Measurements from ENCODE around the gene HSPA1L. TPM values are rescaled to one million over a fixed set of nuclear protein-coding genes. Genes with fewer than 3 reads are reported as not detected.

HSPA1L gene
- total and polyA plus RNA-seq, 2 donors (not counting 3 experiments of a cell fraction or from before 2014, with no cell fraction given) = 0.32 to 0.77 TPM

GRCh38 chr6:31771992-31772358 lies 43.1 kb downstream of the HSPA1L start:
- no peak for DNase-seq (ENCODE audit: low read depth, low spot score)
- CTCF ChIA-PET = interaction anchor here (1.2 to 6.6 kb wide), 12 partner anchors 20 to 180 kb away, joined by 3 to 71 read pairs (median 10); partner anchors contain the start of genes DDAH2, HSPA1A, HSPA1L and LSM2

More at GRCh38 chr6:31771992-31772358, 43.1 kb downstream of the HSPA1L start:
- intact Hi-C loops (cut with micrococcal nuclease) = loop anchor here (1.0 to 5.0 kb wide), 4 partner anchors 23 to 225 kb away; partner anchors contain the start of genes ATP6V1G2, NELFE, NFKBIL1 and SKIC2
- BruUV-seq (replicated peaks) = no TSS peak
- Histone ChIP-seq H3K4me3 (replicated peaks in 1 of 3; ENCODE audit: insufficient read depth in 1 of 3, low read depth in 1 of 3, low read length in 3 of 3) (no peak overlapping the region), H4K20me1 (replicated peaks; ENCODE audit: control insufficient read depth, extremely low read depth, insufficient read depth, low read length) (no peaks in the 10 kb centered on the region), H3K27me3 (ENCODE audit: control insufficient read depth in 2 of 2, insufficient read depth in 2 of 2, low read length in 2 of 2) (no peaks in the 10 kb centered on the region), H3K27ac (ENCODE audit: insufficient read depth, low read depth, low read length) (no peak overlapping the region), H3K9me3 (replicated peaks; ENCODE audit: control insufficient read depth, insufficient read depth, low read length) (no peaks in the 10 kb centered on the region), H3K79me2 (ENCODE audit: control insufficient read depth, insufficient read depth, low read length) (no peaks in the 10 kb centered on the region), H3K36me3 (ENCODE audit: control insufficient read depth in 2 of 2, extremely low read depth in 1 of 2, insufficient read depth in 2 of 2, low read length in 2 of 2) (no peaks in the 10 kb centered on the region), H3K4me2 (ENCODE audit: insufficient read depth, low read length) (no peak overlapping the region), H3K9me1 (replicated peaks; ENCODE audit: control insufficient read depth, extremely low read depth, insufficient read depth, low read length) (no peaks in the 10 kb centered on the region), H3K9ac (replicated peaks; ENCODE audit: extremely low read depth, insufficient read depth, low read length) (no peak overlapping the region), H2AFZ (ENCODE audit: low read depth, low read length) (no peak overlapping the region), H3K4me1 (ENCODE audit: control insufficient read depth, extremely low read depth, insufficient read depth, low read length) (peaks cover 2% of the 10 kb centered on the region)
- POLR2A ChIA-PET = interaction anchor here (0.6 to 0.7 kb wide), 2 partner anchors 15 to 37 kb away, joined by 4 to 6 read pairs; no protein-coding TSS in a partner anchor
- no peak for FAIRE-seq
- TF ChIP-seq CTCF (IDR thresholded peaks at IDR 0.05; ENCODE audit: extremely low read depth in 1 of 2, insufficient read depth in 1 of 2, low read depth in 1 of 2, low read length in 2 of 2) = no peak
- dilution Hi-C loops (cut with MboI; ENCODE audit: extremely low pct_ligation_motif_present, low sequenced_read_pairs) = no loop called here
